ENCODE measurements around the gene CNTNAP5.

The CNTNAP5 gene

DNA sequence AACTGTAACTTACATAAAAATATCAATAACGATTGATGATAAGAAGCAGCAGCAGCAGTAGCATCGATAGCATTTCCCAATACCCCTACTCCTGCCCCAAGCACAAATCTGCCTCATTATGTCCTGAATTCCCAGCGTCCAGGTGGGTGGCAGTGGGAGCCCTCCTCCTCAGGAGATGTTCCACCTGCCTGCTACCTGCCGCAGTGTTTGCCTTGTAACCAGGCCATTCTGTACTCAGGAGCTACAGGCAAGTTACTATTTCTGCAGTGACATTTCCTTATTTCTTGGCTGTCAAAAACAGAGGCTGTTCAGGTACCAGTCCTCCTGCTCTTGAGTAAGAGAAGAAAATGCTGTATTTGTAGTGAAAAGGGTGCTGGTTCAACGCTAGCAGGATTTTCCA lies 236.4 kb downstream of the CNTNAP5 start:
- Histone ChIP-seq H3K27ac (no peak overlapping the region), H3K4me2 (ENCODE audit: low read length) (no peak overlapping the region), H3K9me3 (ENCODE audit: control insufficient read depth, low read length) (no peaks in the 10 kb centered on the region), H3K36me3 (ENCODE audit: control insufficient read depth, insufficient read depth, low read length) (no peaks in the 10 kb centered on the region), H3K4me1 (no peaks in the 10 kb centered on the region), H3K79me2 (no peaks in the 10 kb centered on the region), H3K27me3 (ENCODE audit: control insufficient read depth, insufficient read depth, low read length) (no peaks in the 10 kb centered on the region), H2AFZ (no peak overlapping the region), H3K4me3 (ENCODE audit: low read depth, low read length) (no peak overlapping the region), H3K9ac (no peak overlapping the region)
- TF ChIP-seq, protein P1, sequence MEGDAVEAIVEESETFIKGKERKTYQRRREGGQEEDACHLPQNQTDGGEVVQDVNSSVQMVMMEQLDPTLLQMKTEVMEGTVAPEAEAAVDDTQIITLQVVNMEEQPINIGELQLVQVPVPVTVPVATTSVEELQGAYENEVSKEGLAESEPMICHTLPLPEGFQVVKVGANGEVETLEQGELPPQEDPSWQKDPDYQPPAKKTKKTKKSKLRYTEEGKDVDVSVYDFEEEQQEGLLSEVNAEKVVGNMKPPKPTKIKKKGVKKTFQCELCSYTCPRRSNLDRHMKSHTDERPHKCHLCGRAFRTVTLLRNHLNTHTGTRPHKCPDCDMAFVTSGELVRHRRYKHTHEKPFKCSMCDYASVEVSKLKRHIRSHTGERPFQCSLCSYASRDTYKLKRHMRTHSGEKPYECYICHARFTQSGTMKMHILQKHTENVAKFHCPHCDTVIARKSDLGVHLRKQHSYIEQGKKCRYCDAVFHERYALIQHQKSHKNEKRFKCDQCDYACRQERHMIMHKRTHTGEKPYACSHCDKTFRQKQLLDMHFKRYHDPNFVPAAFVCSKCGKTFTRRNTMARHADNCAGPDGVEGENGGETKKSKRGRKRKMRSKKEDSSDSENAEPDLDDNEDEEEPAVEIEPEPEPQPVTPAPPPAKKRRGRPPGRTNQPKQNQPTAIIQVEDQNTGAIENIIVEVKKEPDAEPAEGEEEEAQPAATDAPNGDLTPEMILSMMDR (IDR thresholded peaks at IDR 0.05), result no peak

DNA sequence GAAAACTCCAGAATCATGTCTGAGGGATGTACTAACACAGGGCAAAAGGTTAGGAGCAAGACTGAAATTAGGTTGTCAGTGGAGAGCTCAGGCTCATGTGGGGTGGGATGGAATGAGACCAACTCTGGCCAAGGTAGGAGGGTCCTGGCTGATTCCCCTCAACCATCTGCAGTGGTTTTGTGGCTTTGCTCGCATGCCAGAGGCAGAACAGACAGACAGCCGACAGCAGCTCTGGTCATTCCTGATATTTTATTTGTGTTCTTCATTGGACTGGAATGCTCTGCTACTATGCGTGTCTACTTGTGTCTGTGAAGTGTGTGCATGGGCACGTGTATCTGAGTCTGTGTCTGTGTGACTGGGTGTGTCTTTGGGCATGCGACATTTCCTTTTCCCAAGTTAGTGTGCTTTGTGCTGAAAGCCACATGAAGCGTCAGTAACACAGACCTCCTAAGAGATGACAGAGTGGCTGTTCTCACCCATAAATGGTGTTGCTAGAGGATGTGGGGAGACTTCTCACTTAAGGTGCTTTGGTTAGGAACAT lies 239.5 kb downstream of the CNTNAP5 start:
- Histone ChIP-seq H3K79me2 (no peaks in the 10 kb centered on the region), H2AFZ (no peak overlapping the region)

DNA sequence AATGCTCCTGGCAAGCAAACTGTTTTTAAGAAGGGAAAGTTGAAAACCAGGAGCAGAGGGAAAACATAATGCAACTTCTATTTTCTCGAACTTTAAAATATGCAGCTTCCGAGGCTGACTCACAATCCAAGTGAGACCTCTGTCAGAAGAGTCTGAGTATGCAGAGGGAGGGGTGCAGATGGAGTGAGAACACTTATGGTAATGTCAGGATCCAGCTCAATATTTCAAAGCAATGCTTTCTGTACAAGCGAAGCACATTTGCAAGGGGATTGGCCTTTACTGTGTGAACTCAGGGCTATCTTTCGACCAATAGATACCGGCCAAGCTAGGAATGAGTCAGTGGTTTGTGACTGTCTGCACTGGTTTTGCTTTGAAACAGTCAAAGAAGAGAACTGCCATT lies 242.7 kb downstream of the CNTNAP5 start:
- Histone ChIP-seq H3K79me2 (no peaks in the 10 kb centered on the region), H3K27me3 (ENCODE audit: control insufficient read depth, insufficient read depth, low read length) (no peaks in the 10 kb centered on the region), H3K4me1 (no peaks in the 10 kb centered on the region), H3K4me3 (ENCODE audit: low read depth, low read length) (no peak overlapping the region), H3K27ac (no peak overlapping the region), H3K9me3 (ENCODE audit: control insufficient read depth, low read length) (no peaks in the 10 kb centered on the region), H3K36me3 (ENCODE audit: control insufficient read depth, insufficient read depth, low read length) (no peaks in the 10 kb centered on the region), H3K9ac (no peak overlapping the region), H2AFZ (no peak overlapping the region), H3K4me2 (ENCODE audit: low read length) (no peak overlapping the region)
- TF ChIP-seq, protein P1 (IDR thresholded peaks at IDR 0.05), result no peak

More for the DNA sequence above, 239.5 kb downstream of the CNTNAP5 start:
- no peaks in the 10 kb centered on the region for H3K36me3 ChIP-seq (ENCODE audit: control insufficient read depth, insufficient read depth, low read length)
- no peak overlapping the region for H3K4me3 ChIP-seq (ENCODE audit: low read depth, low read length)
- TF ChIP-seq, protein P1 (IDR thresholded peaks at IDR 0.05), result no peak
- no peaks in the 10 kb centered on the region for H3K4me1 ChIP-seq
- H3K9me3 ChIP-seq (ENCODE audit: control insufficient read depth, low read length), result no peaks in the 10 kb centered on the region
- H3K27me3 ChIP-seq (ENCODE audit: control insufficient read depth, insufficient read depth, low read length), result no peaks in the 10 kb centered on the region
- no peak overlapping the region for H3K4me2 ChIP-seq (ENCODE audit: low read length)
- no peak overlapping the region for H3K27ac ChIP-seq
- H3K9ac ChIP-seq, result no peak overlapping the region

DNA sequence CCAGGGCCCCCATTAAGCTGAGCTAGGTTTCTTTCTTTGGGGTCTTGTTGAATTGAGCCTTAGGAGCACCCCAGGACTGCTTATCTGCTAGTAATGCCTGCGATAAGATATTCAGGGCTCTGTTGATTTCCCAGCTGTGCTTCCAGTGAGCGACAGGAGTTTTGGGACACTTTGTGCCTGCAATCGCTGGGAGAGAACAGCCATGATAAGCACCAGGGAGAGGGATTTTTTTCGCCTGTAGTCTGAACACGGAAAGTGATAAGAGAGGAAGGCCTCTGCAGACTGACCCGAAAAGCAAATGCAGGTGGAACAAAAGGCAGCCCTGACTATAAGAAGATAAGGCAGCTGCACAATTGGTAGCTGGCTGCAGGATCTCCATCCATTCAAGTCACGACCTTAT lies 244.3 kb downstream of the CNTNAP5 start:
- H2AFZ ChIP-seq, result no peak overlapping the region
- no peak overlapping the region for H3K4me2 ChIP-seq (ENCODE audit: low read length)
- H3K4me1 ChIP-seq, result no peaks in the 10 kb centered on the region
- H3K36me3 ChIP-seq (ENCODE audit: control insufficient read depth, insufficient read depth, low read length), result no peaks in the 10 kb centered on the region
- H3K27ac ChIP-seq, result no peak overlapping the region
- no peaks in the 10 kb centered on the region for H3K27me3 ChIP-seq (ENCODE audit: control insufficient read depth, insufficient read depth, low read length)
- TF ChIP-seq, protein P1 (IDR thresholded peaks at IDR 0.05), result no peak
- no peaks in the 10 kb centered on the region for H3K9me3 ChIP-seq (ENCODE audit: control insufficient read depth, low read length)
- no peak overlapping the region for H3K9ac ChIP-seq
- H3K79me2 ChIP-seq, result no peaks in the 10 kb centered on the region
- no peak overlapping the region for H3K4me3 ChIP-seq (ENCODE audit: low read depth, low read length)

DNA sequence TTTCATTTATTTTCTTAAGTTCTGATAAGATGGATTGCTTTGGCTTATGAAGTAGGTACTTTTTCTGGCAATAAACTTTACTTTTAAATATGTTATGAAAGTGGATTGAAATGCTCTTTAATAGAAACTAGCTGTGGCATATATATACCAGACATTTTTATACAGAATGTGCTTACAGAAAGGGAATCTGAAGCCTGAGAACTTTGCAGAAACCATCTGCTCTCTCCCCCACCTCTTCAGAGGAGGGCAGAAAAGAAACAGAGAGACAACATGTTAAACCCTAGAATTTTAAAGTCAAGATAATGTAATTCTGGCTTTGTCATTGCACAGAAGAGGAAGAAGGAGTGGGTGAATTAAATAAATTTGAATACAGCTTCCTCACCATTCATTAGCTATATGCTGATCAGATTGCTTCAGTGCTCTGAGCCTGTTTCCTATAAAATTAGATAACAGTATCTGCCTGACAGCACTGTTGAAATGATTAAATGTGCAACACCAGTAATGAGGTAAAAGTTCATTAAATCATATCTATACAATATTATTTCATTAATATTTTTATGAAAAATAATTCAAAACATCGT lies 247.3 kb downstream of the CNTNAP5 start:
- H3K4me2 ChIP-seq (ENCODE audit: low read length), result no peak overlapping the region
- H3K79me2 ChIP-seq, result no peaks in the 10 kb centered on the region
- TF ChIP-seq, protein P1 (IDR thresholded peaks at IDR 0.05), result no peak
- no peaks in the 10 kb centered on the region for H3K4me1 ChIP-seq
- H3K36me3 ChIP-seq (ENCODE audit: control insufficient read depth, insufficient read depth, low read length), result no peaks in the 10 kb centered on the region
- H2AFZ ChIP-seq, result no peak overlapping the region
- H3K27me3 ChIP-seq (ENCODE audit: control insufficient read depth, insufficient read depth, low read length), result no peaks in the 10 kb centered on the region
- H3K4me3 ChIP-seq (ENCODE audit: low read depth, low read length), result no peak overlapping the region
- H3K27ac ChIP-seq, result no peak overlapping the region
- H3K9me3 ChIP-seq (ENCODE audit: control insufficient read depth, low read length), result no peaks in the 10 kb centered on the region
- no peak overlapping the region for H3K9ac ChIP-seq
